Measurements from ENCODE around the gene RALB. TPM values are rescaled to one million over a fixed set of nuclear protein-coding genes. Genes with fewer than 3 reads are reported as not detected.

RALB gene
- total RNA-seq, 1 experiment from 2014 or later, result 17.1 TPM

DNA sequence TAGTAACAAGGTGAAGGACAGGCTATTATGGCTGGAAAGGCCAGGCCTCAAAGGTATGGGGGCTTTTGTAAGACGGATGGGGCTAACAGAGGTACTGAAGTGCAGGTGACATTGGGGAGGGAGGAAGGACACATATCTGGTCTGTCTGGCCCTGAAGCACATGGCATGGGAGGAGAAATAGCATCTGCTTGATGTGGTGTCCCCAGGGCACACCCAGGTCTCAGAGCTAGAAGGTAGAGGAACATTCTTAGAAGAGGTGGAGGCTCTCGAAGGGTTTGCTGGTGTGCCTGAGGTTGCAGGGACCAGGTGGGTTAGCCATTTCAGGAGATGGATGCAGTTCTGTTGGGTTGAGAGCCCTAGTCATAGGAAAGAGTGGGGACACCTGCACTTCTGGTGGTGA is 9.5 kb downstream of the RALB start:
- DNase-seq (ENCODE audit: low spot score) (no peak), ATAC-seq (no peak)
- Mint-ChIP-seq H3K9me3 (peaks cover 11% of the 10 kb centered on the region), H3K27ac (no peak overlapping the region), H3K4me1 (peaks cover 5% of the 10 kb centered on the region), H3K4me3 (no peak overlapping the region), H3K27me3 (ENCODE audit: low read depth) (no peaks in the 10 kb centered on the region), H3K36me3 (peaks cover 18% of the 10 kb centered on the region)
- no peak for TF ChIP-seq GRHL2 (CRISPR knock-in tag; IDR thresholded peaks at IDR 0.05; ENCODE audit: insufficient replicate concordance, severe bottlenecking)
- TF ChIP-seq, protein P1, sequence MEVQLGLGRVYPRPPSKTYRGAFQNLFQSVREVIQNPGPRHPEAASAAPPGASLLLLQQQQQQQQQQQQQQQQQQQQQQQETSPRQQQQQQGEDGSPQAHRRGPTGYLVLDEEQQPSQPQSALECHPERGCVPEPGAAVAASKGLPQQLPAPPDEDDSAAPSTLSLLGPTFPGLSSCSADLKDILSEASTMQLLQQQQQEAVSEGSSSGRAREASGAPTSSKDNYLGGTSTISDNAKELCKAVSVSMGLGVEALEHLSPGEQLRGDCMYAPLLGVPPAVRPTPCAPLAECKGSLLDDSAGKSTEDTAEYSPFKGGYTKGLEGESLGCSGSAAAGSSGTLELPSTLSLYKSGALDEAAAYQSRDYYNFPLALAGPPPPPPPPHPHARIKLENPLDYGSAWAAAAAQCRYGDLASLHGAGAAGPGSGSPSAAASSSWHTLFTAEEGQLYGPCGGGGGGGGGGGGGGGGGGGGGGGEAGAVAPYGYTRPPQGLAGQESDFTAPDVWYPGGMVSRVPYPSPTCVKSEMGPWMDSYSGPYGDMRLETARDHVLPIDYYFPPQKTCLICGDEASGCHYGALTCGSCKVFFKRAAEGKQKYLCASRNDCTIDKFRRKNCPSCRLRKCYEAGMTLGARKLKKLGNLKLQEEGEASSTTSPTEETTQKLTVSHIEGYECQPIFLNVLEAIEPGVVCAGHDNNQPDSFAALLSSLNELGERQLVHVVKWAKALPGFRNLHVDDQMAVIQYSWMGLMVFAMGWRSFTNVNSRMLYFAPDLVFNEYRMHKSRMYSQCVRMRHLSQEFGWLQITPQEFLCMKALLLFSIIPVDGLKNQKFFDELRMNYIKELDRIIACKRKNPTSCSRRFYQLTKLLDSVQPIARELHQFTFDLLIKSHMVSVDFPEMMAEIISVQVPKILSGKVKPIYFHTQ (CRISPR knock-in tag; IDR thresholded peaks at IDR 0.05), result no peak
- TF ChIP-seq, protein P2, sequence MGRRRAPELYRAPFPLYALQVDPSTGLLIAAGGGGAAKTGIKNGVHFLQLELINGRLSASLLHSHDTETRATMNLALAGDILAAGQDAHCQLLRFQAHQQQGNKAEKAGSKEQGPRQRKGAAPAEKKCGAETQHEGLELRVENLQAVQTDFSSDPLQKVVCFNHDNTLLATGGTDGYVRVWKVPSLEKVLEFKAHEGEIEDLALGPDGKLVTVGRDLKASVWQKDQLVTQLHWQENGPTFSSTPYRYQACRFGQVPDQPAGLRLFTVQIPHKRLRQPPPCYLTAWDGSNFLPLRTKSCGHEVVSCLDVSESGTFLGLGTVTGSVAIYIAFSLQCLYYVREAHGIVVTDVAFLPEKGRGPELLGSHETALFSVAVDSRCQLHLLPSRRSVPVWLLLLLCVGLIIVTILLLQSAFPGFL (CRISPR knock-in tag; IDR thresholded peaks at IDR 0.05; ENCODE audit: borderline replicate concordance), result no peak
- no peak for TF ChIP-seq PRRX2 (CRISPR knock-in tag; IDR thresholded peaks at IDR 0.05)
- TF ChIP-seq, protein P3, sequence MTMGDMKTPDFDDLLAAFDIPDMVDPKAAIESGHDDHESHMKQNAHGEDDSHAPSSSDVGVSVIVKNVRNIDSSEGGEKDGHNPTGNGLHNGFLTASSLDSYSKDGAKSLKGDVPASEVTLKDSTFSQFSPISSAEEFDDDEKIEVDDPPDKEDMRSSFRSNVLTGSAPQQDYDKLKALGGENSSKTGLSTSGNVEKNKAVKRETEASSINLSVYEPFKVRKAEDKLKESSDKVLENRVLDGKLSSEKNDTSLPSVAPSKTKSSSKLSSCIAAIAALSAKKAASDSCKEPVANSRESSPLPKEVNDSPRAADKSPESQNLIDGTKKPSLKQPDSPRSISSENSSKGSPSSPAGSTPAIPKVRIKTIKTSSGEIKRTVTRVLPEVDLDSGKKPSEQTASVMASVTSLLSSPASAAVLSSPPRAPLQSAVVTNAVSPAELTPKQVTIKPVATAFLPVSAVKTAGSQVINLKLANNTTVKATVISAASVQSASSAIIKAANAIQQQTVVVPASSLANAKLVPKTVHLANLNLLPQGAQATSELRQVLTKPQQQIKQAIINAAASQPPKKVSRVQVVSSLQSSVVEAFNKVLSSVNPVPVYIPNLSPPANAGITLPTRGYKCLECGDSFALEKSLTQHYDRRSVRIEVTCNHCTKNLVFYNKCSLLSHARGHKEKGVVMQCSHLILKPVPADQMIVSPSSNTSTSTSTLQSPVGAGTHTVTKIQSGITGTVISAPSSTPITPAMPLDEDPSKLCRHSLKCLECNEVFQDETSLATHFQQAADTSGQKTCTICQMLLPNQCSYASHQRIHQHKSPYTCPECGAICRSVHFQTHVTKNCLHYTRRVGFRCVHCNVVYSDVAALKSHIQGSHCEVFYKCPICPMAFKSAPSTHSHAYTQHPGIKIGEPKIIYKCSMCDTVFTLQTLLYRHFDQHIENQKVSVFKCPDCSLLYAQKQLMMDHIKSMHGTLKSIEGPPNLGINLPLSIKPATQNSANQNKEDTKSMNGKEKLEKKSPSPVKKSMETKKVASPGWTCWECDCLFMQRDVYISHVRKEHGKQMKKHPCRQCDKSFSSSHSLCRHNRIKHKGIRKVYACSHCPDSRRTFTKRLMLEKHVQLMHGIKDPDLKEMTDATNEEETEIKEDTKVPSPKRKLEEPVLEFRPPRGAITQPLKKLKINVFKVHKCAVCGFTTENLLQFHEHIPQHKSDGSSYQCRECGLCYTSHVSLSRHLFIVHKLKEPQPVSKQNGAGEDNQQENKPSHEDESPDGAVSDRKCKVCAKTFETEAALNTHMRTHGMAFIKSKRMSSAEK (CRISPR knock-in tag; IDR thresholded peaks at IDR 0.05; ENCODE audit: borderline replicate concordance), result no peak
- TF ChIP-seq ZNF396 (CRISPR knock-in tag; IDR thresholded peaks at IDR 0.05; ENCODE audit: borderline replicate concordance), result no peak
- TF ChIP-seq EMX1 (CRISPR knock-in tag; IDR thresholded peaks at IDR 0.05), result no peak
- no peak for TF ChIP-seq ZNF138 (CRISPR knock-in tag; conservative IDR thresholded peaks at IDR 0.05)
- TF ChIP-seq, protein P4, sequence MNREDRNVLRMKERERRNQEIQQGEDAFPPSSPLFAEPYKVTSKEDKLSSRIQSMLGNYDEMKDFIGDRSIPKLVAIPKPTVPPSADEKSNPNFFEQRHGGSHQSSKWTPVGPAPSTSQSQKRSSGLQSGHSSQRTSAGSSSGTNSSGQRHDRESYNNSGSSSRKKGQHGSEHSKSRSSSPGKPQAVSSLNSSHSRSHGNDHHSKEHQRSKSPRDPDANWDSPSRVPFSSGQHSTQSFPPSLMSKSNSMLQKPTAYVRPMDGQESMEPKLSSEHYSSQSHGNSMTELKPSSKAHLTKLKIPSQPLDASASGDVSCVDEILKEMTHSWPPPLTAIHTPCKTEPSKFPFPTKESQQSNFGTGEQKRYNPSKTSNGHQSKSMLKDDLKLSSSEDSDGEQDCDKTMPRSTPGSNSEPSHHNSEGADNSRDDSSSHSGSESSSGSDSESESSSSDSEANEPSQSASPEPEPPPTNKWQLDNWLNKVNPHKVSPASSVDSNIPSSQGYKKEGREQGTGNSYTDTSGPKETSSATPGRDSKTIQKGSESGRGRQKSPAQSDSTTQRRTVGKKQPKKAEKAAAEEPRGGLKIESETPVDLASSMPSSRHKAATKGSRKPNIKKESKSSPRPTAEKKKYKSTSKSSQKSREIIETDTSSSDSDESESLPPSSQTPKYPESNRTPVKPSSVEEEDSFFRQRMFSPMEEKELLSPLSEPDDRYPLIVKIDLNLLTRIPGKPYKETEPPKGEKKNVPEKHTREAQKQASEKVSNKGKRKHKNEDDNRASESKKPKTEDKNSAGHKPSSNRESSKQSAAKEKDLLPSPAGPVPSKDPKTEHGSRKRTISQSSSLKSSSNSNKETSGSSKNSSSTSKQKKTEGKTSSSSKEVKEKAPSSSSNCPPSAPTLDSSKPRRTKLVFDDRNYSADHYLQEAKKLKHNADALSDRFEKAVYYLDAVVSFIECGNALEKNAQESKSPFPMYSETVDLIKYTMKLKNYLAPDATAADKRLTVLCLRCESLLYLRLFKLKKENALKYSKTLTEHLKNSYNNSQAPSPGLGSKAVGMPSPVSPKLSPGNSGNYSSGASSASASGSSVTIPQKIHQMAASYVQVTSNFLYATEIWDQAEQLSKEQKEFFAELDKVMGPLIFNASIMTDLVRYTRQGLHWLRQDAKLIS (CRISPR knock-in tag; IDR thresholded peaks at IDR 0.05; ENCODE audit: borderline replicate concordance), result no peak
- POLR2A ChIA-PET, result interaction anchor here (1.3 kb wide), 1 partner anchor 15 kb away, joined by 3 read pairs; no protein-coding TSS in a partner anchor
- CTCF ChIA-PET, result no interaction called here

DNA sequence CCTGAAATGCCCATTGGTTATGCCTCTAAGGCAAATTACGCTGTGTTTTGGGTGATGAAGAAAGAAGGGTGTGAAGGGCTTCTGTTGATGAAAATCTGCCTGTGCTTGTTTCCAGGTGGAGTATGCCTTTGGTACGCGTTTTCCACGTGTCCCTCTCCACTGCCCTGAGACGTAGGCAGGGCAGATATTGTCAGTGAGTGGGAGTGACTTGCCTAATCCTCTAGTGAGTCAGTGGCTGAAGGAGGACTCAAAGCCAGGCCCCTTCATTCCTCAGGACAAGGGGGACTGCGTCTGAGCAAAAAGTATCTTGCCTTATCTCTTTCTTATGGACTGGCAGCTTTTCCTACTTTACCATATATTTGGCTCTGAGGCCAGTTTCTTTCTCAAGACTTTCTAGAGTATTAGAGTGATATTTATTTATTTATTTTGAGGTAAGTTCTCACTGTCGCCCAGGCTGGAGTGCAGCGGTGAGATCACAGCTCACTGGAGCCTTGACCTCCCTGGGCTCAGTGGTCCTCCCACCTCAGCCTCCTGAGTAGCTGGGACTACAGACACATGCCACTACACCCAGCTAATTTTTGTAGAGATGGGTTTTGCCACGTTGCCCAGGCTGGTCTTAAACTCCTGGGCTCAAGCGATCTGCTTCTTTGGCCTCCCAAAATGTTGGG is 10.2 kb downstream of the RALB start:
- Mint-ChIP-seq H3K4me3 (no peak overlapping the region), H3K4me1 (peaks cover 5% of the 10 kb centered on the region; the same call in 1 of the 2 replicates), H3K27me3 (ENCODE audit: low read depth) (no peaks in the 10 kb centered on the region), H3K27ac (no peak overlapping the region), H3K9me3 (peaks cover 11% of the 10 kb centered on the region), H3K36me3 (peaks cover 18% of the 10 kb centered on the region)
- POLR2A ChIA-PET, result no interaction called here
- CTCF ChIA-PET, result no interaction called here
- ATAC-seq (no peak), DNase-seq (ENCODE audit: low spot score) (no peak)
- TF ChIP-seq NR2C2 (CRISPR knock-in tag; IDR thresholded peaks at IDR 0.05) (no peak), ZNF219 (CRISPR knock-in tag; IDR thresholded peaks at IDR 0.05; ENCODE audit: borderline replicate concordance) (no peak), TEAD4 (CRISPR knock-in tag; IDR thresholded peaks at IDR 0.05) (no peak), ZNF138 (CRISPR knock-in tag; conservative IDR thresholded peaks at IDR 0.05) (no peak), GTF2I (CRISPR knock-in tag; conservative IDR thresholded peaks at IDR 0.05) (no peak), TP53 (CRISPR knock-in tag; IDR thresholded peaks at IDR 0.05) (no peak), ZNF423 (CRISPR knock-in tag; IDR thresholded peaks at IDR 0.05) (no peak), ZNF317 (CRISPR knock-in tag; IDR thresholded peaks at IDR 0.05; ENCODE audit: borderline replicate concordance, low read depth) (no peak), FOXJ3 (CRISPR knock-in tag; IDR thresholded peaks at IDR 0.05; ENCODE audit: borderline replicate concordance) (no peak), MYBL2 (CRISPR knock-in tag; IDR thresholded peaks at IDR 0.05) (no peak)
- TF ChIP-seq, protein P4 (CRISPR knock-in tag; IDR thresholded peaks at IDR 0.05; ENCODE audit: borderline replicate concordance), result no peak
